OCI-LY1 (cell line): ENCODE measurements around the gene ANK3.

Source experiments
- H2AFZ ChIP-seq: fragments of 200-600 bp; sonication (generic), shearing (Covaris generic); 2 replicates; pipeline ENCODE4 v1.6.0; 2014; ENCODE audit warnings: antibody characterized with exemption, mild to moderate bottlenecking, low read length
- H3F3A ChIP-seq: fragments of 200-600 bp; sonication (generic), shearing (Covaris generic); 2 replicates; pipeline ENCODE4 v1.6.0; 2014; ENCODE audit warnings: mild to moderate bottlenecking, antibody characterized with exemption, low read length, moderate library complexity; ENCODE audit not compliant: insufficient read depth
- H3K27ac ChIP-seq: fragments of 200-600 bp; sonication (generic); 2 replicates; pipeline ENCODE4 v1.5.1; 2014; ENCODE audit warnings: low read length, mixed run types, mild to moderate bottlenecking, low read depth; ENCODE audit not compliant: poor library complexity, severe bottlenecking
- H3K27me3 ChIP-seq: fragments of 200-600 bp; sonication (generic); 2 replicates; pipeline ENCODE4 v1.6.0; 2014; ENCODE audit warnings: antibody characterized with exemption, mild to moderate bottlenecking, low read length, moderate library complexity; ENCODE audit not compliant: insufficient read depth
- H3K36me3 ChIP-seq: fragments of 200-600 bp; sonication (generic); 2 replicates; pipeline ENCODE4 v1.6.1; 2014; ENCODE audit warnings: mild to moderate bottlenecking, antibody characterized with exemption, low read length, moderate library complexity, mixed read lengths; ENCODE audit not compliant: insufficient read depth
- H3K4me1 ChIP-seq: fragments of 200-600 bp; sonication (generic); 2 replicates; pipeline ENCODE4 v1.5.1; 2014; ENCODE audit warnings: mild to moderate bottlenecking, low read length, moderate library complexity; ENCODE audit not compliant: insufficient read depth, severe bottlenecking
- H3K4me2 ChIP-seq: fragments of 200-600 bp; sonication (generic), shearing (Covaris generic); 2 replicates; pipeline ENCODE4 v1.6.1; 2014; ENCODE audit warnings: low read length
- H3K4me3 ChIP-seq: fragments of 200-600 bp; sonication (generic); 2 replicates; pipeline ENCODE4 v1.5.1; 2014; ENCODE audit warnings: low read length, low read depth, mild to moderate bottlenecking, mixed read lengths; ENCODE audit not compliant: poor library complexity, severe bottlenecking
- H3K79me2 ChIP-seq: fragments of 200-600 bp; shearing (Covaris generic); 2 replicates; pipeline ENCODE4 v1.6.1; 2016; ENCODE audit warnings: mixed run types, low read length, mixed read lengths; ENCODE audit not compliant: insufficient read depth
- H3K9ac ChIP-seq: fragments of 200-600 bp; sonication (generic), shearing (Covaris generic); 2 replicates; pipeline ENCODE4 v1.6.1; 2014; ENCODE audit warnings: mild to moderate bottlenecking, low read length, mixed read lengths
- H3K9me2 ChIP-seq: fragments of 200-600 bp; sonication (generic), shearing (Covaris generic); 2 replicates; pipeline ENCODE4 v1.6.1; 2014; ENCODE audit warnings: low read depth, mild to moderate bottlenecking, low read length, mixed read lengths
- H3K9me3 ChIP-seq: fragments of 200-600 bp; shearing (Covaris generic); 2 replicates; pipeline ENCODE4 v1.6.1; 2014; ENCODE audit warnings: low read length, mixed read lengths
- H4K20me1 ChIP-seq: fragments of 200-600 bp; sonication (generic), shearing (Covaris generic); 2 replicates; pipeline ENCODE4 v1.6.0; 2016; ENCODE audit warnings: mild to moderate bottlenecking, low read length; ENCODE audit not compliant: insufficient read depth
- EZH2 ChIP-seq: fragments of 200-600 bp; sonication (generic), shearing (Covaris generic); IDR thresholded peaks from 2 replicates; pipeline ENCODE4 v1.8.0; 2017; ENCODE audit warnings: borderline replicate concordance, mixed run types, mild to moderate bottlenecking, antibody characterized with exemption, low read length, moderate library complexity, mixed read lengths
- TF ChIP-seq, protein P1 (sequence below): fragments of 200-600 bp; sonication (generic), shearing (Covaris generic); IDR thresholded peaks from 2 replicates; pipeline ENCODE4 v1.5.1; 2017; ENCODE audit warnings: mild to moderate bottlenecking, antibody characterized with exemption, low read length, moderate library complexity, mixed read lengths

ANK3 gene

DNA sequence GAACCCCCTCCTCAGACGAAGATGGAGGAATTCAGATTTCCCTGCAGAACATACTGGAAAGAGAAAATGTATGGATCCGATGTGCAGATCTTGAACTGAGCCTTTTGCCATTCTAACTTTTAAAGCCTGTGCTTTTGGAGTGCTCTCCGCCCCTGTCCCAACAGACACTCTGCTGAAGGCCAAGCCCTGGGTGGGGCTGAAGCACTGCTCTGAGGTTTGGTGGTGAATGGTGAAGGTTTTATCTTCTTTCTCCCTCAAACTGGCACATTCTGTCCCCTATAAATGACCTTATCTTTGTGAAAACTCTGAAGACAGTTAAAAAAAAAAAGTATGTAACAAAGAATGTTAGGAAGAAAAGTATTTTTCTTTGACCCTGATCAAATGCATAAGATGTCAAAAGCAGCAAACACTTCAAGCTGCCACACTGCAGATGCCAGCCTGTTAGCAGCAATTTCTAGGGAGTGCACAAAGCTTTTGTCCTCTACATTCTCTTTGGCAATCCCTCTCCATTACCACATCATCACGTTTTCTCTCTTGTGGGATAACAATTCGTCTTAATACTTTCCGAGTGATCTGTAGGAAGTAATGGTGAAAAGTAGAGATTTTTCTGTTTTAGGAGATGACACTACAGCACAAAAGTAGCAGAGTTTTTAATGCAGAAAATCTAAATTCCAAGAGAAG is 346.0 kb downstream of the ANK3 start:
- no peaks in the 10 kb centered on the region for H3K4me1 ChIP-seq
- H3K9me2 ChIP-seq: no peaks in the 10 kb centered on the region
- H3K9me3 ChIP-seq: no peaks in the 10 kb centered on the region
- no peaks in the 10 kb centered on the region for H3K79me2 ChIP-seq
- H3K36me3 ChIP-seq: peaks cover 6% of the 10 kb centered on the region; the same call in 1 of the 2 replicates
- no peak overlapping the region for H2AFZ ChIP-seq
- H3K4me3 ChIP-seq: no peak overlapping the region
- no peak overlapping the region for H3K9ac ChIP-seq
- no peak for TF ChIP-seq EZH2
- TF ChIP-seq, protein P1, sequence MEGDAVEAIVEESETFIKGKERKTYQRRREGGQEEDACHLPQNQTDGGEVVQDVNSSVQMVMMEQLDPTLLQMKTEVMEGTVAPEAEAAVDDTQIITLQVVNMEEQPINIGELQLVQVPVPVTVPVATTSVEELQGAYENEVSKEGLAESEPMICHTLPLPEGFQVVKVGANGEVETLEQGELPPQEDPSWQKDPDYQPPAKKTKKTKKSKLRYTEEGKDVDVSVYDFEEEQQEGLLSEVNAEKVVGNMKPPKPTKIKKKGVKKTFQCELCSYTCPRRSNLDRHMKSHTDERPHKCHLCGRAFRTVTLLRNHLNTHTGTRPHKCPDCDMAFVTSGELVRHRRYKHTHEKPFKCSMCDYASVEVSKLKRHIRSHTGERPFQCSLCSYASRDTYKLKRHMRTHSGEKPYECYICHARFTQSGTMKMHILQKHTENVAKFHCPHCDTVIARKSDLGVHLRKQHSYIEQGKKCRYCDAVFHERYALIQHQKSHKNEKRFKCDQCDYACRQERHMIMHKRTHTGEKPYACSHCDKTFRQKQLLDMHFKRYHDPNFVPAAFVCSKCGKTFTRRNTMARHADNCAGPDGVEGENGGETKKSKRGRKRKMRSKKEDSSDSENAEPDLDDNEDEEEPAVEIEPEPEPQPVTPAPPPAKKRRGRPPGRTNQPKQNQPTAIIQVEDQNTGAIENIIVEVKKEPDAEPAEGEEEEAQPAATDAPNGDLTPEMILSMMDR: no peak
- no peak overlapping the region for H3K4me2 ChIP-seq
- H4K20me1 ChIP-seq: no peaks in the 10 kb centered on the region
- no peaks in the 10 kb centered on the region for H3K27me3 ChIP-seq
- no peak overlapping the region for H3K27ac ChIP-seq
- no peaks in the 10 kb centered on the region for H3F3A ChIP-seq

DNA sequence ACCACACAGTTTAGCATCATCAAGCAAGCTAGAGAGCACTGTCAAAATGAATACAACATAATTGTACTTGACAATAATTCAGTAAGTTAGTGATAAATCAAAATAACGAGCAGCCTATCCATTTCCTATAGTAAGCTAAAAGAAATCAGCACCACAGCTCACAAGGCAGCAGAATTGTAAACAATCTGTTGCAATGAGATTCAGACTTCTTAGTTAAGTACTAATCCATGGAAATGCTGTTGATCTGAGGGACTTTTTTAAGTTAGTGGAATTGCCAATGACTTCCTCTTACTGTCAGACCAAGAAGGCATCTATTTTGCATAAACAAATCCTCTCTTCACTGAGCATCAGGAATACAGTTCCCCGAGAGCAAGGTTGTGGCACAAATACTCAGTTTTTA is 346.8 kb downstream of the ANK3 start:
- H3K4me2 ChIP-seq: no peak overlapping the region
- H2AFZ ChIP-seq: no peak overlapping the region

DNA sequence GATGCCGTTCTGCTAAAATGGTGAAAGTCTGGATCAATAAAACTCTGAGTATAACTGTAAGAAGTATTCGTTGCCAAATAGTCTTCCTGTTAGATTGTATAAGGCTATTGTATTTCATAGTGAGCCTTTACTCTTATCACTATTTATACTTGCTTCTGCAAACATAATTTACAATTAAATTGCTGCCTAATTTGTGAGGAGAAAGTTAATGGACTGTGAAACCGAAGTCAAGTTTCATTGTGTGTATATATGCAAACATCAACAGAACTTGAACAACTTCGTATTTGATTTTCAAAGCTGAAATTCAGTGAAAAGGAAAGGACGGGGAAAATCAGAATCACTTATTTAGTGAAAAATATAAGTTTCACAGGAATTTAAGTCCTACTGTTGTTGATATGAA is 347.4 kb downstream of the ANK3 start:
- no peak overlapping the region for H3K9ac ChIP-seq
- H4K20me1 ChIP-seq: no peaks in the 10 kb centered on the region
- no peak overlapping the region for H3K4me3 ChIP-seq
- no peak overlapping the region for H3K4me2 ChIP-seq
- peaks cover 10% of the 10 kb centered on the region; the same call in 1 of the 2 replicates for H3K36me3 ChIP-seq
- H3K4me1 ChIP-seq: no peaks in the 10 kb centered on the region
- H2AFZ ChIP-seq: no peak overlapping the region
- H3K9me3 ChIP-seq: no peaks in the 10 kb centered on the region
- no peaks in the 10 kb centered on the region for H3K9me2 ChIP-seq
- TF ChIP-seq, protein P1: no peak
- TF ChIP-seq EZH2: no peak
- H3K27me3 ChIP-seq: no peaks in the 10 kb centered on the region
- no peaks in the 10 kb centered on the region for H3K79me2 ChIP-seq
- no peaks in the 10 kb centered on the region for H3F3A ChIP-seq
- H3K27ac ChIP-seq: no peak overlapping the region

More for the DNA sequence above, 346.8 kb downstream of the ANK3 start:
- Histone ChIP-seq H3K27ac (no peak overlapping the region), H3F3A (no peaks in the 10 kb centered on the region), H3K9me2 (no peaks in the 10 kb centered on the region), H3K9ac (no peak overlapping the region), H3K4me1 (no peaks in the 10 kb centered on the region), H3K27me3 (no peaks in the 10 kb centered on the region), H3K4me3 (no peak overlapping the region), H3K79me2 (no peaks in the 10 kb centered on the region), H3K9me3 (no peaks in the 10 kb centered on the region), H4K20me1 (no peaks in the 10 kb centered on the region), H3K36me3 (peaks cover 10% of the 10 kb centered on the region; the same call in 1 of the 2 replicates)
- TF ChIP-seq, protein P1: no peak
- no peak for TF ChIP-seq EZH2
